CD14-positive monocyte (primary cell): ENCODE data around the gene PTPRN2. TPM values are rescaled to one million over a fixed set of nuclear protein-coding genes. Genes with fewer than 3 reads are reported as not detected.
"Not testable (repeated sequence)": the region's sequence is repeated elsewhere in the genome, so short reads cannot be mapped to it uniquely, and the experiment has no call there.

Source experiments
- DNase-seq, 3 donors: peaks; one replicate each; pipeline ENCODE4 v3.0.0-alpha.2; 2011 to 2022
- H2AFZ ChIP-seq: 2 replicates; pipeline ENCODE4 v1.6.0; 2012; ENCODE audit warnings: mild to moderate bottlenecking, low read depth, low read length, inconsistent platforms; ENCODE audit not compliant: insufficient read depth, poor library complexity, severe bottlenecking
- H3K27ac ChIP-seq, 2 donors: 1 replicate in 1 of 2; 2 replicates in 1 of 2; pipeline ENCODE4 v1.5.1; 2012 to 2013; ENCODE audit warnings: low read length in 2 of 2, control low read depth in 1 of 2, inconsistent platforms in 1 of 2, low read depth in 1 of 2, mild to moderate bottlenecking in 1 of 2
- H3K27me3 ChIP-seq, 2 donors: one replicate each; pipeline versions ENCODE4 v1.6.0 to v1.6.1; 2011 to 2013; ENCODE audit warnings: low read length in 2 of 2; ENCODE audit not compliant: control insufficient read depth in 2 of 2, insufficient read depth in 2 of 2
- H3K36me3 ChIP-seq, 2 donors: replicated peaks in 1 of 2; 1 replicate in 1 of 2; 2 replicates in 1 of 2; pipeline versions ENCODE4 v1.5.1 to v1.6.1; 2012 to 2013; ENCODE audit warnings: low read length in 2 of 2, control low read depth in 1 of 2, inconsistent platforms in 1 of 2, mild to moderate bottlenecking in 1 of 2; ENCODE audit not compliant: insufficient read depth in 2 of 2, control insufficient read depth in 1 of 2
- H3K4me1 ChIP-seq, 2 donors: 1 replicate in 1 of 2; 2 replicates in 1 of 2; pipeline versions ENCODE4 v1.5.1 to v1.6.1; 2012 to 2013; ENCODE audit warnings: low read length in 2 of 2, control low read depth in 1 of 2, inconsistent platforms in 1 of 2, mild to moderate bottlenecking in 1 of 2, moderate library complexity in 1 of 2; ENCODE audit not compliant: insufficient read depth in 2 of 2, control insufficient read depth in 1 of 2
- H3K4me2 ChIP-seq: replicated peaks from 2 replicates; pipeline ENCODE3; 2012; ENCODE audit warnings: low read length, moderate library complexity, mild to moderate bottlenecking; ENCODE audit not compliant: poor library complexity, severe bottlenecking; ENCODE audit errors: extremely low read depth
- H3K4me3 ChIP-seq, 3 experiments: fragments of 200-600 bp in 1 of 3; sonication (generic) in 1 of 3; replicated peaks in 1 of 3; 1 replicate in 2 of 3; 2 replicates in 1 of 3; pipeline ENCODE4 v1.5.1; 2011 to 2013; ENCODE audit warnings: low read length in 3 of 3, mild to moderate bottlenecking in 3 of 3, control low read depth in 2 of 3, low read depth in 2 of 3, inconsistent platforms in 1 of 3, moderate library complexity in 1 of 3
- H3K79me2 ChIP-seq: 2 replicates; pipeline ENCODE4 v1.6.0; 2012; ENCODE audit warnings: mild to moderate bottlenecking, control low read depth, inconsistent platforms, low read length, moderate library complexity; ENCODE audit not compliant: insufficient read depth
- H3K9ac ChIP-seq: 2 replicates; pipeline ENCODE4 v1.6.0; 2017; ENCODE audit warnings: low read length, mild to moderate bottlenecking; ENCODE audit not compliant: insufficient read depth, poor library complexity, severe bottlenecking
- H3K9me3 ChIP-seq, 2 donors: replicated peaks in 1 of 2; 1 replicate in 1 of 2; 2 replicates in 1 of 2; pipeline versions ENCODE4 v1.5.1 to v1.6.1; 2012 to 2013; ENCODE audit warnings: low read length in 2 of 2, control low read depth in 1 of 2; ENCODE audit not compliant: control insufficient read depth in 1 of 2, insufficient read depth in 1 of 2
- H4K20me1 ChIP-seq: 2 replicates; pipeline ENCODE4 v1.6.0; 2012; ENCODE audit warnings: mild to moderate bottlenecking, low read length, control low read depth, moderate library complexity; ENCODE audit not compliant: insufficient read depth
- H3K27ac Mint-ChIP-seq, 7 donors: one replicate each; pipeline ENCODE4 v1.8.0; 2020; ENCODE audit warnings: mild to moderate bottlenecking in 7 of 7, mixed read lengths in 7 of 7, moderate library complexity in 6 of 7, inconsistent platforms in 2 of 7
- H3K27me3 Mint-ChIP-seq, 3 donors: one replicate each; pipeline ENCODE4 v1.8.0; 2021 to 2022; ENCODE audit warnings: low read depth in 3 of 3, mild to moderate bottlenecking in 3 of 3, mixed read lengths in 3 of 3, moderate library complexity in 3 of 3, inconsistent platforms in 1 of 3
- H3K36me3 Mint-ChIP-seq, 2 donors: one replicate each; pipeline ENCODE4 v1.8.0; 2020; ENCODE audit warnings: mixed read lengths in 2 of 2, inconsistent platforms in 1 of 2, mild to moderate bottlenecking in 1 of 2
- H3K4me1 Mint-ChIP-seq: one replicate; pipeline ENCODE4 v1.8.0; 2020; ENCODE audit warnings: mild to moderate bottlenecking, mixed read lengths
- H3K4me3 Mint-ChIP-seq, 2 donors: one replicate each; pipeline ENCODE4 v1.8.0; 2020; ENCODE audit warnings: mild to moderate bottlenecking in 2 of 2, mixed read lengths in 2 of 2, moderate library complexity in 1 of 2
- H3K9me3 Mint-ChIP-seq, 7 donors: one replicate each; pipeline ENCODE4 v1.8.0; 2020 to 2022; ENCODE audit warnings: mixed read lengths in 7 of 7, mild to moderate bottlenecking in 6 of 7, moderate library complexity in 6 of 7, inconsistent platforms in 2 of 7
- CTCF ChIP-seq: fragments of 200-600 bp; IDR thresholded peaks from one replicate; pipeline ENCODE4 v1.8.0; 2022; ENCODE audit warnings: antibody characterized with exemption, mild to moderate bottlenecking
- WGBS: methylation state at CpG from one replicate; pipeline ENCODE4 v1.1.5; 2013; ENCODE audit warnings: missing lambda C conversion rate; ENCODE audit not compliant: insufficient coverage; 5-methylcytosine and 5-hydroxymethylcytosine counted together
- intact Hi-C, 2 donors: fragments of 100-400 bp; cut with micrococcal nuclease; formaldehyde crosslinking; loops; one replicate each; pipeline versions ENCODE4 v1.15.0 to v1.15.1; 2023
- polyA plus RNA-seq, 3 donors: library from polyadenylated mRNA; depleted of rRNA in 1 of 3; unstranded in 2 of 3; stranded (reverse) in 1 of 3; fragments of 300-500 nt in 2 of 3; fragments of >200 nt in 1 of 3; fragmentation: Illumina TruSeq in 2 of 3; gene quantifications; 1 replicate in 2 of 3; 2 replicates in 1 of 3; pipeline ENCODE4 v1.2.3, GENCODE V29; 2012 to 2021

Gene PTPRN2
- polyA plus RNA-seq, 3 donors = 0.25 to 1.4 (median 0.97) TPM

GRCh38 chr7:157734676-157735640, 852.7 kb downstream of the PTPRN2 start:
- Histone ChIP-seq H3K27me3 (no peaks in the 10 kb centered on the region), H3K4me2 (no peak overlapping the region), H3K9ac (no peak overlapping the region), H3K9me3 (no peaks in the 10 kb centered on the region), H4K20me1 (no peaks in the 10 kb centered on the region), H3K79me2 (no peaks in the 10 kb centered on the region), H3K27ac (no peak overlapping the region), H3K36me3 (no peaks in the 10 kb centered on the region), H3K4me3 (no peak overlapping the region), H3K4me1 (no peaks in the 10 kb centered on the region), H2AFZ (no peak overlapping the region)
- Mint-ChIP-seq H3K27me3 (peaks cover 3 to 12% (median 8%) of the 10 kb centered on the region in 3 donors), H3K36me3 (no peaks in the 10 kb centered on the region), H3K27ac (no peak overlapping the region), H3K9me3 (peaks cover 0 to 14% (median 6%) of the 10 kb centered on the region in 7 donors), H3K4me1 (no peaks in the 10 kb centered on the region), H3K4me3 (no peak overlapping the region)
- DNase-seq = no peak
- WGBS = 96% methylated on average over 22 of the region's 28 CpGs
- intact Hi-C loops = no loop called here
- TF ChIP-seq CTCF = no peak

GRCh38 chr7:157733760-157734395, 853.7 kb downstream of the PTPRN2 start:
- H3K36me3 Mint-ChIP-seq, H3K9ac ChIP-seq, H2AFZ ChIP-seq, H3K4me1 ChIP-seq, H3K4me3 Mint-ChIP-seq, H3K4me1 Mint-ChIP-seq, H3K4me3 ChIP-seq, H3K9me3 ChIP-seq, H3K4me2 ChIP-seq, intact Hi-C loops, H3K79me2 ChIP-seq, H3K27ac ChIP-seq, H3K27me3 ChIP-seq, H4K20me1 ChIP-seq, DNase-seq, H3K36me3 ChIP-seq: not testable (repeated sequence)
- WGBS = 97% methylated on average over 33 of the region's 33 CpGs
- Mint-ChIP-seq H3K27me3 (peaks cover 3 to 12% (median 9%) of the 10 kb centered on the region in 3 donors), H3K9me3 (peaks cover 0 to 14% (median 6%) of the 10 kb centered on the region in 7 donors), H3K27ac (peak overlapping the region in 1 of 7 donors; percentile 5)
